Keratinocyte (primary cell): Measurements from ENCODE around the gene EDN2. TPM values are rescaled to one million over a fixed set of nuclear protein-coding genes. Genes with fewer than 3 reads are reported as not detected.

Source experiments
- DNase-seq: peaks from one replicate; pipeline ENCODE4 v3.0.0-alpha.2; 2011; ENCODE audit warnings: low read depth, missing footprints, low spot score
- FAIRE-seq: peaks from 2 replicates; lab custom pipeline; 2011; peaks lifted over from hg19 to GRCh38; lab: Jason Lieb, UNC
- H2AFZ ChIP-seq: 2 replicates; pipeline ENCODE4 v1.6.0; 2012; ENCODE audit warnings: low read length, control low read depth, inconsistent platforms; ENCODE audit not compliant: control insufficient read depth
- H3K27ac ChIP-seq: 2 replicates; pipeline ENCODE4 v1.5.1; 2011; ENCODE audit warnings: low read length; ENCODE audit not compliant: control insufficient read depth, insufficient read depth
- H3K27me3 ChIP-seq: 3 replicates; pipeline ENCODE4 v1.6.0; 2011; ENCODE audit warnings: low read length; ENCODE audit not compliant: control insufficient read depth, insufficient read depth; ENCODE audit errors: extremely low read depth
- H3K36me3 ChIP-seq, 2 experiments: 2 replicates in 1 of 2; 3 replicates in 1 of 2; pipeline ENCODE4 v1.5.1; 2011; ENCODE audit warnings: low read length in 2 of 2, mild to moderate bottlenecking in 1 of 2; ENCODE audit not compliant: control insufficient read depth in 2 of 2, insufficient read depth in 2 of 2; ENCODE audit errors: extremely low read depth in 1 of 2
- H3K4me1 ChIP-seq: 3 replicates; pipeline ENCODE4 v1.5.1; 2011; ENCODE audit warnings: low read length; ENCODE audit not compliant: control insufficient read depth, insufficient read depth; ENCODE audit errors: extremely low read depth
- H3K4me2 ChIP-seq: 3 replicates; pipeline ENCODE4 v1.6.0; 2011; ENCODE audit warnings: low read depth, low read length; ENCODE audit not compliant: control insufficient read depth, insufficient read depth; ENCODE audit errors: extremely low read depth
- H3K4me3 ChIP-seq, 3 experiments: fragments of 200-600 bp in 1 of 3; sonication (generic) in 1 of 3; 2 replicates in 2 of 3; 3 replicates in 1 of 3; pipeline ENCODE4 v1.5.1; 2011 to 2016; ENCODE audit warnings: low read length in 3 of 3, mild to moderate bottlenecking in 3 of 3, control low read depth in 2 of 3, inconsistent platforms in 1 of 3, low read depth in 1 of 3, mixed read lengths in 1 of 3, mixed run types in 1 of 3, moderate library complexity in 1 of 3; ENCODE audit not compliant: control insufficient read depth in 2 of 3, insufficient read depth in 2 of 3; ENCODE audit errors: extremely low read depth in 1 of 3
- H3K79me2 ChIP-seq: 2 replicates; pipeline ENCODE4 v1.6.0; 2012; ENCODE audit warnings: low read length; ENCODE audit not compliant: control insufficient read depth, insufficient read depth
- H3K9ac ChIP-seq: 3 replicates; pipeline ENCODE4 v1.6.0; 2011; ENCODE audit warnings: low read length; ENCODE audit not compliant: control insufficient read depth, insufficient read depth; ENCODE audit errors: extremely low read depth
- H3K9me1 ChIP-seq: 3 replicates; pipeline ENCODE4 v1.6.0; 2011; ENCODE audit warnings: low read length; ENCODE audit not compliant: control insufficient read depth, insufficient read depth; ENCODE audit errors: extremely low read depth
- H3K9me3 ChIP-seq: 2 replicates; pipeline ENCODE4 v1.5.1; 2012; ENCODE audit warnings: low read depth, low read length; ENCODE audit not compliant: control insufficient read depth
- H4K20me1 ChIP-seq: 3 replicates; pipeline ENCODE4 v1.6.0; 2011; ENCODE audit warnings: low read length; ENCODE audit not compliant: control insufficient read depth, insufficient read depth; ENCODE audit errors: extremely low read depth
- EZH2 ChIP-seq: IDR thresholded peaks from one replicate; pipeline ENCODE4 v1.6.1; 2012; ENCODE audit warnings: inconsistent platforms, mild to moderate bottlenecking, low read length, moderate library complexity
- dilution Hi-C: fragments of 300-500 bp; cut with MboI; formaldehyde crosslinking; loops from one replicate; pipeline ENCODE4 v1.7.0; 2020; ENCODE audit warnings: low sequenced_read_pairs; ENCODE audit not compliant: extremely low pct_ligation_motif_present
- polyA plus RNA-seq, 5 experiments: library from polyadenylated mRNA; depleted of rRNA in 3 of 5; stranded (reverse) in 3 of 5; stranded (forward) in 1 of 5; unstranded in 1 of 5; fragments of >200 nt; gene quantifications; 1 replicate in 1 of 5; 2 replicates in 3 of 5; 3 replicates in 1 of 5; pipeline versions ENCODE4 v1.2.1 to v1.2.3, GENCODE V29; 2011 to 2012; ENCODE audit warnings: missing spikeins in 2 of 5, low read depth in 1 of 5, low replicate concordance in 1 of 5
- TF ChIP-seq, protein P1 (sequence below), 3 experiments: IDR thresholded peaks in 1 of 3; conservative IDR thresholded peaks in 1 of 3; optimal IDR thresholded peaks in 1 of 3; 2 replicates in 2 of 3; 3 replicates in 1 of 3; pipeline versions ENCODE3 to v1.5.1; 2011; ENCODE audit warnings: low read length in 3 of 3, mild to moderate bottlenecking in 3 of 3, moderate library complexity in 2 of 3, control low read depth in 1 of 3, inconsistent platforms in 1 of 3; ENCODE audit not compliant: insufficient read depth in 2 of 3; ENCODE audit errors: extremely low read depth in 1 of 3

The EDN2 gene
- polyA plus RNA-seq, 1 donor (not counting 4 experiments of a cell fraction or from before 2014, with no cell fraction given) = 0.34 TPM

DNA sequence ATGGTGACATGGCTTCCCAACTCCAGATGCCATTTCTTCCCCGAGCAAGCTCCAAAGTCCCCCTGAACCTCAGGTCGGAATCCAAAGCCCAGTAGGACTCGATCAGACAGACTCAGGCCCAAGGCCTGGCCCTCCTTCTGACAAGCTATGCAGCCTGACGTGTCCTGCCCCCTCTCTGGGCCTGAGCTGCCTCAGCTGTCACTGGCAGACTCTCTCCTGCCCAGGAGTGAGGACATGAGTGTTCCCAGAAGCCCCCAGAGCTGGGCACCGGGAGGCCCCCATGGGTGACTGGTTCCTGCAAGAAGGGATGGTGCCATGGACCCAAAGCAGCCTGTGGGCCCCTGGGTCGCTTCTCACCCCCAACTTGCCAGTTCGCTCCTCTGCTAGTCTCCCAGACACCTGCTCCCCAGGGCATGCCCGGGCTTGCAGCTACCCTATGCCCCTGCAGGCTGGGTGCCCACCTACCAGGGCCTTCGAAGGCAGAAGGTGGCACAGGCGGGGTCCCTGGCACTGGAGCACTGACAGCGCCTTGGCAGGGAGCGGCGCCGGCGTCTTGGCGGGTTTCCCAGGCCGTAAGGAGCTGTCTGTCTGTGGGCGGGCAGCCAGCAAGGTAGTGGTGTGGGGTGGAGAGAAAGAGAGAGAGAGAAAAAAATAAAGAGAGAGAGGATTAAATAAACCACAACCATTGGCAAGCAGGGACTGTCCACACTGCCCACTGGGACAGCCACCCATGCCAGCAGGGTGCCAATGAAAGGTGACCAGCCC, 2.3 kb downstream of the EDN2 start:
- H2AFZ ChIP-seq = no peak overlapping the region

GRCh38 chr1:41481109-41481775, 3.2 kb downstream of the EDN2 start:
- H4K20me1 ChIP-seq = no peaks in the 10 kb centered on the region
- no peaks in the 10 kb centered on the region for H3K36me3 ChIP-seq
- no peak overlapping the region for H3K4me3 ChIP-seq
- H2AFZ ChIP-seq = no peak overlapping the region
- no peaks in the 10 kb centered on the region for H3K9me1 ChIP-seq
- H3K9ac ChIP-seq = no peak overlapping the region
- H3K79me2 ChIP-seq = no peaks in the 10 kb centered on the region
- H3K4me2 ChIP-seq = no peak overlapping the region
- peaks cover 37% of the 10 kb centered on the region for H3K4me1 ChIP-seq
- TF ChIP-seq, protein P1, sequence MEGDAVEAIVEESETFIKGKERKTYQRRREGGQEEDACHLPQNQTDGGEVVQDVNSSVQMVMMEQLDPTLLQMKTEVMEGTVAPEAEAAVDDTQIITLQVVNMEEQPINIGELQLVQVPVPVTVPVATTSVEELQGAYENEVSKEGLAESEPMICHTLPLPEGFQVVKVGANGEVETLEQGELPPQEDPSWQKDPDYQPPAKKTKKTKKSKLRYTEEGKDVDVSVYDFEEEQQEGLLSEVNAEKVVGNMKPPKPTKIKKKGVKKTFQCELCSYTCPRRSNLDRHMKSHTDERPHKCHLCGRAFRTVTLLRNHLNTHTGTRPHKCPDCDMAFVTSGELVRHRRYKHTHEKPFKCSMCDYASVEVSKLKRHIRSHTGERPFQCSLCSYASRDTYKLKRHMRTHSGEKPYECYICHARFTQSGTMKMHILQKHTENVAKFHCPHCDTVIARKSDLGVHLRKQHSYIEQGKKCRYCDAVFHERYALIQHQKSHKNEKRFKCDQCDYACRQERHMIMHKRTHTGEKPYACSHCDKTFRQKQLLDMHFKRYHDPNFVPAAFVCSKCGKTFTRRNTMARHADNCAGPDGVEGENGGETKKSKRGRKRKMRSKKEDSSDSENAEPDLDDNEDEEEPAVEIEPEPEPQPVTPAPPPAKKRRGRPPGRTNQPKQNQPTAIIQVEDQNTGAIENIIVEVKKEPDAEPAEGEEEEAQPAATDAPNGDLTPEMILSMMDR (optimal IDR thresholded peaks at IDR 0.05 in 1 of 3, IDR thresholded peaks at IDR 0.05 in 1 of 3, conservative IDR thresholded peaks at IDR 0.05 in 1 of 3; ENCODE audit: extremely low read depth in 1 of 3, insufficient read depth in 2 of 3, low read length in 3 of 3) = no peak
- no peak for TF ChIP-seq EZH2
- dilution Hi-C loops = no loop called here
- H3K27me3 ChIP-seq = no peaks in the 10 kb centered on the region
- DNase-seq (no peak), FAIRE-seq (no peak)
- no peaks in the 10 kb centered on the region for H3K9me3 ChIP-seq
- H3K27ac ChIP-seq = no peak overlapping the region

More for the DNA sequence above, 2.3 kb downstream of the EDN2 start:
- no peak for FAIRE-seq
- H3K4me1 ChIP-seq = peaks cover 37% of the 10 kb centered on the region
- H3K4me2 ChIP-seq = peak overlapping the region; percentile 66
- no peaks in the 10 kb centered on the region for H4K20me1 ChIP-seq
- H3K36me3 ChIP-seq = no peaks in the 10 kb centered on the region
- H3K27me3 ChIP-seq = no peaks in the 10 kb centered on the region
- dilution Hi-C loops = no loop called here
- H3K27ac ChIP-seq = no peak overlapping the region
- no peak overlapping the region for H3K4me3 ChIP-seq
- no peak for DNase-seq
- H3K79me2 ChIP-seq = no peaks in the 10 kb centered on the region
- peak overlapping the region; percentile 25 for H3K9ac ChIP-seq
- no peaks in the 10 kb centered on the region for H3K9me3 ChIP-seq
- no peak for TF ChIP-seq EZH2
- TF ChIP-seq, protein P1 (optimal IDR thresholded peaks at IDR 0.05 in 1 of 3, IDR thresholded peaks at IDR 0.05 in 1 of 3, conservative IDR thresholded peaks at IDR 0.05 in 1 of 3; ENCODE audit: extremely low read depth in 1 of 3, insufficient read depth in 2 of 3, low read length in 3 of 3) = no peak
- no peaks in the 10 kb centered on the region for H3K9me1 ChIP-seq
